ENCODE measurements around the gene CDK18. TPM values are rescaled to one million over a fixed set of nuclear protein-coding genes. Genes with fewer than 3 reads are reported as not detected.

Gene CDK18
- total RNA-seq, 1 donor from 2014 or later = 0.21 TPM

GRCh38 chr1:205484985-205485967 lies 19.2 kb upstream of the CDK18 start:
- H3K27me3 Mint-ChIP-seq (ENCODE audit: insufficient read depth) = peaks cover 51% of the 10 kb centered on the region
- intact Hi-C loops (cut with micrococcal nuclease) = loop anchor here (1.0 to 5.0 kb wide), 7 partner anchors 26 to 203 kb away; partner anchors contain the start of gene ELK4
- no peaks in the 10 kb centered on the region for H3K36me3 Mint-ChIP-seq (ENCODE audit: low read depth)

GRCh38 chr1:205486258-205486657 lies 18.2 kb upstream of the CDK18 start:
- Mint-ChIP-seq H3K4me3 (no peak overlapping the region), H3K36me3 (ENCODE audit: low read depth) (no peaks in the 10 kb centered on the region), H3K9me3 (no peaks in the 10 kb centered on the region), H3K27me3 (ENCODE audit: insufficient read depth) (peaks cover 51% of the 10 kb centered on the region), H3K27ac (no peak overlapping the region), H3K4me1 (ENCODE audit: low read depth) (peaks cover 16% of the 10 kb centered on the region)
- intact Hi-C loops (cut with micrococcal nuclease) = no loop called here
- DNase-seq (ENCODE audit: low spot score) = no peak

More at GRCh38 chr1:205484985-205485967, 19.2 kb upstream of the CDK18 start:
- H3K4me1 Mint-ChIP-seq (ENCODE audit: low read depth) = peaks cover 26% of the 10 kb centered on the region
- no peak overlapping the region for H3K27ac Mint-ChIP-seq
- no peaks in the 10 kb centered on the region for H3K9me3 Mint-ChIP-seq
- no peak overlapping the region for H3K4me3 Mint-ChIP-seq
- peak; percentile 66 for DNase-seq (ENCODE audit: low spot score)

DNA sequence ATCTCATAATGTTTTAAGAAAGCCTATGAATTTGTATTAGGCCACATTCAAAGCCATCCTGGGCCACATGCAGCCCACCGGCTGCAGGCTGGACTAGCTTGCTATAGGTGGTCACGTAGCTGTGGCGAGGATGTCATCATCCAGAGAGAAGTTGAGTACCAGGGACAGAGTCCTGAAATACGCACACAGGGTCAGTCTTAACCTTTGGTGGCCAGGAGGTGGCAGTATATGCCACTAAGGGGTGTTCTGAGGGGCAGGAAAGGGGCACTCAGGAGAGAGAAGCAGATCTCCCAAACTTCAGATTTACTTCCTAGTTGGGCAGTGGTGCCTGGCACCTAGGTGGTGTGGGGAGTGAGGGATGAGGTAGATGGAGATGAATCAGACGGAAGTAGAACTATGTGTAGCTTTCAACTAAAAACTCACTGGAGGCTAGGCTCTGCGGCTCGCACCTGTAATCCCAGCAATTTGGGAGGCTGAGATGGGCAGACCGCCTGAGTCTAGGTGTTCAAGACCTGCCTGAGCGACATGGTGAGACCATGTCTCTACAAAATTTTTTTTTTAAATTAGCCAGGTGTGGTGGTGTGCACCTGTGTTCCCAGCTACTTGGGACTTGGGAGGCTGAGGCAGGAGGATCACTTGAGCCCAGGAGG lies 16.3 kb upstream of the CDK18 start:
- intact Hi-C loops (cut with micrococcal nuclease) = loop anchor here (1.0 kb wide), 1 partner anchor 36 kb away; no protein-coding TSS in a partner anchor
- Mint-ChIP-seq H3K4me3 (no peak overlapping the region), H3K4me1 (ENCODE audit: low read depth) (peaks cover 8% of the 10 kb centered on the region), H3K9me3 (no peaks in the 10 kb centered on the region), H3K27me3 (ENCODE audit: insufficient read depth) (peaks cover 44% of the 10 kb centered on the region), H3K36me3 (ENCODE audit: low read depth) (no peaks in the 10 kb centered on the region), H3K27ac (no peak overlapping the region)
- DNase-seq (ENCODE audit: low spot score) = peak; percentile 31

- Mint-ChIP-seq H3K4me3 (no peak overlapping the region), H3K4me1 (ENCODE audit: low read depth) (peaks cover 4% of the 10 kb centered on the region), H3K27ac (no peak overlapping the region), H3K27me3 (ENCODE audit: insufficient read depth) (peaks cover 27% of the 10 kb centered on the region), H3K9me3 (no peaks in the 10 kb centered on the region), H3K36me3 (ENCODE audit: low read depth) (no peaks in the 10 kb centered on the region)
- intact Hi-C loops (cut with micrococcal nuclease) = no loop called here
- no peak for DNase-seq (ENCODE audit: low spot score)
These were observed 12.7 kb upstream of the CDK18 start for GRCh38 chr1:205491794-205492193.

DNA sequence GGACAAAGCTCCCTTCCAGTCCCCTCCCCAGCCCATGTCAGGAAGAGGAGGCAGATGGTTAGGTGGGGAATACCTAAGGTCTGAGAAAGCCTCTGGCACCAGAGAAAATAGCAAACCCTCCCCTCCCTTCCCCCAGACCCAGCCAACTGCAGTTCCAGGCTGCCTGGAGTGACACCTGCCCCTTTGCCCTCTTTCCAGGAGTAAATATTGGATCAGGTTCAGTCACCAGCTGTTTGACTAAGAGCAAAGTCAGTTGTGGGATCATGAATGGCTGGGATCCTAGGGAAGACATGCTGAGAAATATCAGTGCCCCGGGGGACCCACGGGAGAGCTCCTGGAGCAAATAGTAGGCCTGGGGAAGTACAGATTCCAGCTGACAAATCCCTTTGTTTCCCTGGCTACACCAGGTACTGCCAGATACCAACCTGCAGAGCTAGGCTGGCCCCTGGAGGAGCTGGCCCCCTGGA lies 12.2 kb upstream of the CDK18 start:
- H3K4me3 Mint-ChIP-seq = no peak overlapping the region
- intact Hi-C loops (cut with micrococcal nuclease) = no loop called here
- H3K9me3 Mint-ChIP-seq = no peaks in the 10 kb centered on the region
- DNase-seq (ENCODE audit: low spot score) = no peak
- H3K4me1 Mint-ChIP-seq (ENCODE audit: low read depth) = peaks cover 4% of the 10 kb centered on the region
- H3K27ac Mint-ChIP-seq = no peak overlapping the region
- H3K27me3 Mint-ChIP-seq (ENCODE audit: insufficient read depth) = peaks cover 26% of the 10 kb centered on the region
- H3K36me3 Mint-ChIP-seq (ENCODE audit: low read depth) = no peaks in the 10 kb centered on the region

GRCh38 chr1:205492774-205493173 lies 11.7 kb upstream of the CDK18 start:
- Mint-ChIP-seq H3K36me3 (ENCODE audit: low read depth) (no peaks in the 10 kb centered on the region), H3K4me3 (no peak overlapping the region), H3K27me3 (ENCODE audit: insufficient read depth) (peaks cover 25% of the 10 kb centered on the region), H3K27ac (no peak overlapping the region), H3K4me1 (ENCODE audit: low read depth) (peaks cover 4% of the 10 kb centered on the region), H3K9me3 (no peaks in the 10 kb centered on the region)
- DNase-seq (ENCODE audit: low spot score) = no peak
- intact Hi-C loops (cut with micrococcal nuclease) = no loop called here

GRCh38 chr1:205493241-205494085 lies 11.0 kb upstream of the CDK18 start:
- Mint-ChIP-seq H3K9me3 (no peaks in the 10 kb centered on the region), H3K27me3 (ENCODE audit: insufficient read depth) (peaks cover 19% of the 10 kb centered on the region), H3K4me3 (no peak overlapping the region), H3K27ac (no peak overlapping the region), H3K4me1 (ENCODE audit: low read depth) (peaks cover 4% of the 10 kb centered on the region), H3K36me3 (ENCODE audit: low read depth) (no peaks in the 10 kb centered on the region)
- no peak for DNase-seq (ENCODE audit: low spot score)
- intact Hi-C loops (cut with micrococcal nuclease) = no loop called here

DNA sequence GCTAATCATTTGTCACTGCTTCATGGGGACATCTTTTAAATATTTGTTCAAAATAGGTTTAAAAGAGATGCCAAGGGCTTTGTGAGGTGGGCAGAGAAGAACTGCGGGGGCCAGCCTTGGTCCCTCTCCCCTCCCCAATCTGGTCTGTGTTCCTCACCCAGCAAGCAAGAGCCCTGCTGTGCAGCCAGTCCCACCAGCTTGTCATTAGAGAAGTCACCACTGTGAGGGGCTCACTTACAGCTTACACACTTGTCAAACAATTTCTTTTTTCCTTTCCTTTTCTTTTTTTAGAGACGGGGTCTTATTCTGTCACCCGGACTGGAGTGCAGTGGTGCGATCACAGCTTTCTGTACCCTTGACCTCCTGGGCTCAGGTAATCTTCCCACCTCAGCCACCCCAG lies 10.4 kb upstream of the CDK18 start:
- Mint-ChIP-seq H3K27ac (no peak overlapping the region), H3K9me3 (no peaks in the 10 kb centered on the region), H3K27me3 (ENCODE audit: insufficient read depth) (peaks cover 18% of the 10 kb centered on the region), H3K4me1 (ENCODE audit: low read depth) (peaks cover 4% of the 10 kb centered on the region), H3K36me3 (ENCODE audit: low read depth) (no peaks in the 10 kb centered on the region), H3K4me3 (no peak overlapping the region)
- intact Hi-C loops (cut with micrococcal nuclease) = no loop called here
- no peak for DNase-seq (ENCODE audit: low spot score)

- Mint-ChIP-seq H3K36me3 (ENCODE audit: low read depth) (no peaks in the 10 kb centered on the region), H3K9me3 (no peaks in the 10 kb centered on the region), H3K4me3 (no peak overlapping the region), H3K27me3 (ENCODE audit: insufficient read depth) (peaks cover 13% of the 10 kb centered on the region), H3K27ac (no peak overlapping the region), H3K4me1 (ENCODE audit: low read depth) (no peaks in the 10 kb centered on the region)
- intact Hi-C loops (cut with micrococcal nuclease) = no loop called here
- DNase-seq (ENCODE audit: low spot score) = no peak
These were observed 9.1 kb upstream of the CDK18 start for GRCh38 chr1:205495237-205495823.

GRCh38 chr1:205496661-205497060 lies 7.8 kb upstream of the CDK18 start:
- DNase-seq (ENCODE audit: low spot score) = no peak
- no peak overlapping the region for H3K4me3 Mint-ChIP-seq
- no peak overlapping the region for H3K27ac Mint-ChIP-seq
- no peaks in the 10 kb centered on the region for H3K36me3 Mint-ChIP-seq (ENCODE audit: low read depth)
- peaks cover 8% of the 10 kb centered on the region for H3K27me3 Mint-ChIP-seq (ENCODE audit: insufficient read depth)
- H3K4me1 Mint-ChIP-seq (ENCODE audit: low read depth) = no peaks in the 10 kb centered on the region
- no peaks in the 10 kb centered on the region for H3K9me3 Mint-ChIP-seq
- intact Hi-C loops (cut with micrococcal nuclease) = no loop called here

DNA sequence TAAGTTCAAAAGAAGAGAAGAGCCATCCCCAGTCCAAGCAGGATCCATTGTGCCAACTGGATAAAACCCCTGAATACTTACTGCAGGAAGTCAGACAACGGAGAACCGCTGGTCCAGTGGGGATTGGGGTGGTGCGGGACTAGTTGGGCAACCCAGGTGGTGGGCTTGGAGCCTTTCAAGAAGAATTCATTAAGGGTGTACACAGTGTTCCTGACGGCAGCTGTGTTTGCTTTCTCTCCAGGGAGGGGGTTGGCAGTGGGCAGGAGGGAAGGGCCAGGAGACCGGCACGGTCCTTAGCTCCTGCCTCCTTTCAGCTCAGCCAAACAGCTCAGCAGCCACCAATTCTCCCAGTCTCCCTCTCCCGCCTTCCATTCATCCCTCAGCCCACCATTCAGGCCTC lies 7.1 kb upstream of the CDK18 start:
- H3K36me3 Mint-ChIP-seq (ENCODE audit: low read depth) = no peaks in the 10 kb centered on the region
- H3K4me3 Mint-ChIP-seq = no peak overlapping the region
- no peak overlapping the region for H3K27ac Mint-ChIP-seq
- DNase-seq (ENCODE audit: low spot score) = no peak
- intact Hi-C loops (cut with micrococcal nuclease) = no loop called here
- no peaks in the 10 kb centered on the region for H3K4me1 Mint-ChIP-seq (ENCODE audit: low read depth)
- H3K27me3 Mint-ChIP-seq (ENCODE audit: insufficient read depth) = peaks cover 11% of the 10 kb centered on the region
- no peaks in the 10 kb centered on the region for H3K9me3 Mint-ChIP-seq

- Mint-ChIP-seq H3K27ac (no peak overlapping the region), H3K36me3 (ENCODE audit: low read depth) (no peaks in the 10 kb centered on the region), H3K9me3 (no peaks in the 10 kb centered on the region), H3K27me3 (ENCODE audit: insufficient read depth) (peaks cover 19% of the 10 kb centered on the region), H3K4me3 (no peak overlapping the region), H3K4me1 (ENCODE audit: low read depth) (peaks cover 1% of the 10 kb centered on the region)
- intact Hi-C loops (cut with micrococcal nuclease) = no loop called here
- DNase-seq (ENCODE audit: low spot score) = no peak
These were observed 4.7 kb upstream of the CDK18 start for GRCh38 chr1:205499789-205500188.
